Panc1 (cell line): ENCODE data around the gene VAMP3.

ENCODE experiments used
- TCF7L2 ChIP-seq: IDR thresholded peaks from 2 replicates; pipeline ENCODE4 v1.6.1; 2011; ENCODE audit warnings: mild to moderate bottlenecking, low read depth, low read length, inconsistent platforms
- TF ChIP-seq, protein P1 (sequence below): fragments of 450-650 bp; IDR thresholded peaks from 2 replicates; pipeline ENCODE4 v1.5.1; 2017; ENCODE audit warnings: mild to moderate bottlenecking

- TF ChIP-seq, protein P1, sequence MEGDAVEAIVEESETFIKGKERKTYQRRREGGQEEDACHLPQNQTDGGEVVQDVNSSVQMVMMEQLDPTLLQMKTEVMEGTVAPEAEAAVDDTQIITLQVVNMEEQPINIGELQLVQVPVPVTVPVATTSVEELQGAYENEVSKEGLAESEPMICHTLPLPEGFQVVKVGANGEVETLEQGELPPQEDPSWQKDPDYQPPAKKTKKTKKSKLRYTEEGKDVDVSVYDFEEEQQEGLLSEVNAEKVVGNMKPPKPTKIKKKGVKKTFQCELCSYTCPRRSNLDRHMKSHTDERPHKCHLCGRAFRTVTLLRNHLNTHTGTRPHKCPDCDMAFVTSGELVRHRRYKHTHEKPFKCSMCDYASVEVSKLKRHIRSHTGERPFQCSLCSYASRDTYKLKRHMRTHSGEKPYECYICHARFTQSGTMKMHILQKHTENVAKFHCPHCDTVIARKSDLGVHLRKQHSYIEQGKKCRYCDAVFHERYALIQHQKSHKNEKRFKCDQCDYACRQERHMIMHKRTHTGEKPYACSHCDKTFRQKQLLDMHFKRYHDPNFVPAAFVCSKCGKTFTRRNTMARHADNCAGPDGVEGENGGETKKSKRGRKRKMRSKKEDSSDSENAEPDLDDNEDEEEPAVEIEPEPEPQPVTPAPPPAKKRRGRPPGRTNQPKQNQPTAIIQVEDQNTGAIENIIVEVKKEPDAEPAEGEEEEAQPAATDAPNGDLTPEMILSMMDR, result no peak
- TF ChIP-seq TCF7L2, result no peak
Measured at GRCh38 chr1:7795406-7795805, 24.3 kb downstream of the VAMP3 start.
